ES-I3 (cell line): ENCODE data around the gene CALD1.

Experiments used
- H3K36me3 ChIP-seq: 2 replicates; pipeline ENCODE4 v1.6.1; 2013; ENCODE audit warnings: mild to moderate bottlenecking, low read length, control low read depth, moderate library complexity; ENCODE audit not compliant: insufficient read depth
- H3K4me1 ChIP-seq: 2 replicates; pipeline ENCODE4 v1.6.1; 2013; ENCODE audit warnings: mild to moderate bottlenecking, control low read depth, low read length; ENCODE audit not compliant: insufficient read depth
- H3K9ac ChIP-seq: 2 replicates; pipeline ENCODE4 v1.6.1; 2013; ENCODE audit warnings: low read depth, mild to moderate bottlenecking, low read length, moderate library complexity
- H3K9me3 ChIP-seq: 2 replicates; pipeline ENCODE4 v1.6.1; 2013; ENCODE audit warnings: mild to moderate bottlenecking, low read length, moderate library complexity; ENCODE audit not compliant: control insufficient read depth, insufficient read depth

CALD1 gene

DNA sequence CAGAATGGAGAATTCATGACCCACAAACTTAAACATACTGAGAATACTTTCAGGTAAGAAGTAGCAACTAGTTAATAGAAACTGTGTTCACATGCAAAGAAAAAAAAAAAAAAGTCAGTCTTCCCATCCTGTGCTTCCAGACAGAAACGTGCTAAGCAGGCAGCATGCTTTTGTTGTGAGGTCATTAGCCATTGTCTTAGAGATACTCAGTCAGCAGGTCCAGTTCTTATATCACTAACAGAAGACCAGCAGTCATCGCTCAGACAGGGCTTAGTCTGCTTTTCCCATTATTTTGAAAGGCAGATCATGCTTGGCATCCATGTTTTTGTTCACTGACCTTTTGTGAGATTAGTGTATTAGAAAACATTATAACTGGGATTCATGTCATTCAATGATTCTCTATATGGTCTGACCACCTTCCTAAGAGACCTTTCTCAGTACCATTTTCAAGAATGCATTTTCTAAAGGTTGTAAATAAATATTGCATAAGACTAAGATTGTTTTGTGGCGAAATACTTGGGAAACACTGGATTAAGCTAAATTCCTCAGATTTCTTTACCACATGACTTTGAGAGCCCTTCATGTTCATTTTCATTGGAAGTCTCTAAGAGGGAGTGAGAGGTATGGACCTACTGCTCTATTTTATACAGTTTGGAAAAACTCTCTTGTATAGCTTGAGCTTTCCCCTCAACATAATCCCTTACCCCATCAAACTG, 161.9 kb downstream of the CALD1 start:
- peaks cover 27% of the 10 kb centered on the region for H3K36me3 ChIP-seq
- H3K9me3 ChIP-seq: no peaks in the 10 kb centered on the region
- H3K9ac ChIP-seq: no peak overlapping the region
- 0 out of 2 replicates have a peak, but pooled peaks cover 11% of the 10 kb centered on the region for H3K4me1 ChIP-seq

DNA sequence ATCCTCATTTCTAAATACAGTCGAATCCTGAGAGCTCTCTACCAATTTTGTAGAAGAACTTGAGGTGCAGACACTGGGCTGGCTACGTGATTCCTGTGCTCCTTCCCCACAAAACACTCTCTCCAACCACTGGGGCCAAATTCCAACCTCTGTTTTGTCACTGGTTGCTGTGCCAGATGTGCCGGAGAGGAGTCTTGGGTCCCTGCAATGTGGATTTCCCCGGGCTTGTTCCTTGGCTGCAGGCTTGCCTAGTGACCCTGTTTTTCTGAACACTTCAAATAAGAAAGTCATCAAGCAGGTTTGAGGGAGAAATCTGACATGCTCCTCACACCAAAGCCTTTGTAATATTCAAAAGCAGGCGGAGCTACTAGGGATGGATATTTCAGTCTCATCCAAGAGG, 162.5 kb downstream of the CALD1 start:
- no peaks in the 10 kb centered on the region for H3K9me3 ChIP-seq
- H3K4me1 ChIP-seq: 0 out of 2 replicates have a peak, but pooled peaks cover 11% of the 10 kb centered on the region
- no peak overlapping the region for H3K9ac ChIP-seq
- H3K36me3 ChIP-seq: peaks cover 30% of the 10 kb centered on the region

DNA sequence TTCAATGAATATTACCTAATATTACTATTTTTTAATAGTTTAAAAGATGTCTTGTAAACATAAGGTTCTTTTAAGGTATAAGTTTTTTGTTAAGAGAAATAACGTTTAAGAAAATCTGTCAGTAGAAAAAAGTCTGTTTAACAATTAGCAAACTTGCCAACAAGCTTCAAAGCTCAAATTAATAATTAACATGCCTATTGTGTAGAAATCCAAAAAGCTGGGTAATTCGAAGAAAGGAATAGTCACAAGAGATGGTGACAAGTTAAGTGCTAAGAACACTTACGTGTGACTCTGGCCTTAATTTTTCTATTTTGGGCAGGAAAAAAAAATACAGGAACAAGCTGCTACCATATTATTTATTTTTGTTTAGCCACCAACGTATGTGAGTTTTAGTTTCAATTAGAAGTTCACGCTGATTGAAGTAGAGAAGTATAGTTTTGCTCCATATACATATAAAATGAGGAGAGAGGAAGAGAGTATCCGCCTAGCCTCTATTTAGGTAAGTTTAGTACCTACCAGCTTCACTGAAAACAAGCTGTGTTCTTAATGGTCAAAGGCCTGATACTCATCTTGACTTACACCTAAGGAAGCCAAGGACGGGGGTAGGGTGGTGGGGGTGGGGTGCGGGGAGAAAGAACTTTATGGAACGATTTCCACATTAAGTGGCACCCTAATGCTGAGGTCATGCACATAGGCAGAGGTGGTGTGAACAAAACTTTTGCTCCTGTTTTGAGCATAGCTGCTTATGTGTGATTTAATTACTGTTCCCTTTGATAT, 163.4 kb downstream of the CALD1 start:
- H3K9ac ChIP-seq: no peak overlapping the region
- peaks cover 26% of the 10 kb centered on the region for H3K36me3 ChIP-seq
- 0 out of 2 replicates have a peak, but pooled peaks cover 11% of the 10 kb centered on the region for H3K4me1 ChIP-seq

DNA sequence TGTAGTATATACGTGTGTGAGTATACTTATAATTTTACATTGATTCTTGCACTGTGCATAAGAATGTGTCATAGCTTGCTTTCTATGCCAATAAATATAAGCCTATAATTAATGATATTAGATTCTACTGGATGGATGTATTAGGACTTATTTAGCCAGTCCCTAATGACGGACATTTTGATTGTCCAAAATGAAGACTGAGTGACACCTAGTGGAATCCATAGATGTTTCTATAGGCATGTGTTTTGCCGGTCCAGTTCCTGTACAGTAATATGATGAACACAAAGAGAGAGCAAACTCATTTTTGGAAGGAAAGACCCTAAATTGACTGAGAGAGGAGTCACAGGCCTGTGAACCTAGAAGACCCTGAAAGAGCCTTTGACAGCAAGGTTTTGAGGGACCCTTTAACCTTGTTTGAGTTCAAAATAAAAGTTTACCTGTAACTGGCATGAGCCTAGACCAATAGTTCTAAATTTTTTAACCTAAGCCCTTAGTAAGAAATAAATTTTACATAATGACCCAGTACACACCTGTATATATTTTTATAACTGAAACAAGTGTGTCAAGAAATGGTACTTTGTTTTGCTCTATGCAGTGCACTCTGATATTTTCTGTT, 164.5 kb downstream of the CALD1 start:
- Histone ChIP-seq H3K9ac (no peak overlapping the region), H3K9me3 (no peaks in the 10 kb centered on the region), H3K36me3 (peaks cover 29% of the 10 kb centered on the region), H3K4me1 (0 out of 2 replicates have a peak, but pooled peaks cover 11% of the 10 kb centered on the region)

More for the DNA sequence above, 163.4 kb downstream of the CALD1 start:
- H3K9me3 ChIP-seq: no peaks in the 10 kb centered on the region

DNA sequence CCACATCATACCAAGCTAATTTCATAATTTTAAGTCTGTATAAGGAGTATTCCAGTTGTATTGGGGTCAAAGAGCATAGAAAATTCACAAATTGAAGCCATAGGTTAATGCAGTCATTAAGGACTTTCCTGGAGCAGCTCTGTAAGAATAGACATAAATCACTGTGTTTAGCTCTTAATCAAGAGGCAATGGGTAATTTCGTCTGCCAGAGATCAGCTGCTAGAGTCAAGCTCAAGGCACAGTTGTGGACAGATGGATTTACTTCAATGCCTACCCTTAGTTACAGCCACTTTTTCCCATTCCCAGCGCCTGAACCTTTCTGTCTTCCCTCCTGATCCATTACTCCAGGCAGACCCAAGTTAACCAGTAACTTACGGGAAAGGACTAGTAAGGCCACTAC, 166.3 kb downstream of the CALD1 start:
- 0 out of 2 replicates have a peak, but pooled peaks cover 7% of the 10 kb centered on the region for H3K4me1 ChIP-seq
- H3K36me3 ChIP-seq: peaks cover 41% of the 10 kb centered on the region
- no peaks in the 10 kb centered on the region for H3K9me3 ChIP-seq
- no peak overlapping the region for H3K9ac ChIP-seq

DNA sequence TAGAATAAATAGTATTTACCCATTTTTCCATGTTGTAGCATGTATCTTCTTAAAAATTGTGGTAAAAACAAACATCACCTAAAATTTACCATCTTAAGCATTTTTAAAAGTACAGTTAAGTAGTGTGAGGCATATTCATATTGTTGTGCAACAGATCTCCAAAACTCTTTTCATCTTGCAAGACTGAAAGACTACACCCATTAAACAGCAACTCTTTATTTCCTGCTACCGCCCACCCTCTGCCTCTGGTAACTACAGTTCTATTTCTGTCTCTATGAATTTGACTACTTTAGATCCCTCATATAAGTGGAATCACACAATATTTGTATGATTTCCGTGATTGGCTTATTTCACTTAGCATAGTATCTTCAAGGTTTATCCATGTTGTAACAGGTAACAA, 166.8 kb downstream of the CALD1 start:
- no peak overlapping the region for H3K9ac ChIP-seq
- H3K36me3 ChIP-seq: peaks cover 46% of the 10 kb centered on the region
- H3K4me1 ChIP-seq: 0 out of 2 replicates have a peak, but pooled peaks cover 1% of the 10 kb centered on the region
- H3K9me3 ChIP-seq: no peaks in the 10 kb centered on the region

DNA sequence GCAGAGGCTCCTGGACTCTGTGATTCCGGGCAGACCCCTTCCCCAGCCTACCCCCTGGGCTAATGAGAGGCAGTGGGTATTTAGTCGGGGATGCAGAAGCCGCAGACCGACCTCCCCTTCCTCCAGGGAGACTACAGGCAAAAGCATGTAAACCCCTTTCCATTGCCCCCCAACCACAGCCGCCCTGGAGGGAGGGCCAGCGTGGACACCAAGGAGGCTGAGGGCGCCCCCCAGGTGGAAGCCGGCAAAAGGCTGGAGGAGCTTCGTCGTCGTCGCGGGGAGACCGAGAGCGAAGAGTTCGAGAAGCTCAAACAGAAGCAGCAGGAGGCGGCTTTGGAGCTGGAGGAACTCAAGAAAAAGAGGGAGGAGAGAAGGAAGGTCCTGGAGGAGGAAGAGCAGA, 167.9 kb downstream of the CALD1 start:
- Histone ChIP-seq H3K4me1 (no peaks in the 10 kb centered on the region), H3K36me3 (peaks cover 50% of the 10 kb centered on the region), H3K9ac (no peak overlapping the region)

DNA sequence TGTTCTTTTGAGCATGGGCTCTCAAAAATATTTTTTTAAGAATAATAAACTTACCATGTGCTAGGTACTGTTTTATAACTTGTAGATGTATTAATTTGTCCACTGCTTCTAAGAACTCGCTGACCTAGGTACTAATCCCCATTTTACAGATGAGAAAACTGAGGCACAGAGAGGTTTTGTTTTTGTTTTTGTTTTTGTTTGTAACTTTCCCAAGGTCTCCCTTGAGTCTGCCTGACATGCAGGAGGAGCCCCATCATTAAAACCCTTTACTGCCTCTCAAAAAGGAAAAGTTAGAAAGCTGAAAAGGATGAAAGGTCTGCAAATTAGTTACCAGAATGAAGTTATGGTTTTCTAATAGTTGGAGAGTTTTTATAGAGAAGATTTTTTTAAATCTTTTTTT, 168.4 kb downstream of the CALD1 start:
- Histone ChIP-seq H3K9me3 (no peaks in the 10 kb centered on the region), H3K36me3 (peaks cover 48% of the 10 kb centered on the region), H3K4me1 (no peaks in the 10 kb centered on the region), H3K9ac (no peak overlapping the region)

More for the DNA sequence above, 167.9 kb downstream of the CALD1 start:
- no peaks in the 10 kb centered on the region for H3K9me3 ChIP-seq

DNA sequence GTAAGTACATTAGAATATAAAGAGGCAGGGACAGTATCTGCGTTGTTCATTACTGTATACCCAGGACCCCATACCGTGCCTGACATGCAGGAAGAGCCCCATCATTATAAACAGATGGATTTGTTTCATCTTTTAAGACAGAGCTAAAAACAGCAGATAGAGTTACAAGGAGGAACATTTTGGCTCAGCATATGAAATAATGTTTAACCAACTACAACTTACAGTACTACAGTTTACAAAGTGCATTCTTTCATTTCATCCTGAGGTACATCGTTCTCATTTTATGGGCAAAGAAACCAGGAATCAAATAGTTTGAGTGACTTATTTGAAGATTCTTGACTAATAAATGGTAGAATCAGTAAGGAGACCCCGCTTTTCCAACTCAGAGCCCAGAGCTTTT, 168.8 kb downstream of the CALD1 start:
- Histone ChIP-seq H3K4me1 (no peaks in the 10 kb centered on the region), H3K36me3 (peaks cover 48% of the 10 kb centered on the region), H3K9me3 (no peaks in the 10 kb centered on the region), H3K9ac (no peak overlapping the region)

DNA sequence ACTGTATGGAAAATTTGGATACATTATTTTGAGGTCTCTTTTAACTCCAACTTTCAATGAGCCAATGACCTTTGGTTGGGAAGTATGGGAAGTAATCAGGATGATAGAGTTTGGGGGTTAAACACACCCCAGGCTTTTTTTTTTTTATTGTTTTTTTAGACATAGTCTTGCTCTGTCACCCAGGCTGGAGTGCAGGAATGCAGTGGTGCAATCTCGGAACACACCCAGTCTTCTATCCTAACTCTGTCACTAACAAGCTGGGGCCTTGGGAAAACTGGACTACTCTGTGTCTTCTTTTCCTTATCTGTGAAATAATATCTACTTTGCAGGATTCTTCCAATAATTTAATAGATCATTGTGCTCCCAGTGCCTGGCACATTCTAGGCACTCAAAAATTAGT, 169.3 kb downstream of the CALD1 start:
- peaks cover 49% of the 10 kb centered on the region for H3K36me3 ChIP-seq
- no peak overlapping the region for H3K9ac ChIP-seq
- no peaks in the 10 kb centered on the region for H3K4me1 ChIP-seq
- H3K9me3 ChIP-seq: no peaks in the 10 kb centered on the region

DNA sequence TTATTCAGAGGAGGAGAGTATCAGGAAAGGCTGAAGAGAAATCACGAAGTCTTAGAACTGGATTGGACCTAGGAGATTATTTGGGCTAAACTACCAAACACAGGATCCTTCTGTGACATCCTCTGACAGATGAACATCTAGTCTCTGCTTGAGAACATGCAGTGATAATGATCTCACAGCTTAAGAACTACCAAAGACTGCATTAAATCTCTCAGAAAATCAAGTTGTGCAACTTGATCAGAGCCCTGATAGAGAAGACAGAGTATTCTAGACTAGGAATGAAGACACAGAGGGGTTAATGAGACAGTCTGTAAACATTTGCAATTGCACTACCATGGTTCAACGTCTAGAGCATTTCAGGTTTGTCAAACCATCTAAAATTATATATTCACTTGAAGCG, 169.7 kb downstream of the CALD1 start:
- Histone ChIP-seq H3K9ac (no peak overlapping the region), H3K9me3 (no peaks in the 10 kb centered on the region), H3K36me3 (peaks cover 51% of the 10 kb centered on the region), H3K4me1 (no peaks in the 10 kb centered on the region)

DNA sequence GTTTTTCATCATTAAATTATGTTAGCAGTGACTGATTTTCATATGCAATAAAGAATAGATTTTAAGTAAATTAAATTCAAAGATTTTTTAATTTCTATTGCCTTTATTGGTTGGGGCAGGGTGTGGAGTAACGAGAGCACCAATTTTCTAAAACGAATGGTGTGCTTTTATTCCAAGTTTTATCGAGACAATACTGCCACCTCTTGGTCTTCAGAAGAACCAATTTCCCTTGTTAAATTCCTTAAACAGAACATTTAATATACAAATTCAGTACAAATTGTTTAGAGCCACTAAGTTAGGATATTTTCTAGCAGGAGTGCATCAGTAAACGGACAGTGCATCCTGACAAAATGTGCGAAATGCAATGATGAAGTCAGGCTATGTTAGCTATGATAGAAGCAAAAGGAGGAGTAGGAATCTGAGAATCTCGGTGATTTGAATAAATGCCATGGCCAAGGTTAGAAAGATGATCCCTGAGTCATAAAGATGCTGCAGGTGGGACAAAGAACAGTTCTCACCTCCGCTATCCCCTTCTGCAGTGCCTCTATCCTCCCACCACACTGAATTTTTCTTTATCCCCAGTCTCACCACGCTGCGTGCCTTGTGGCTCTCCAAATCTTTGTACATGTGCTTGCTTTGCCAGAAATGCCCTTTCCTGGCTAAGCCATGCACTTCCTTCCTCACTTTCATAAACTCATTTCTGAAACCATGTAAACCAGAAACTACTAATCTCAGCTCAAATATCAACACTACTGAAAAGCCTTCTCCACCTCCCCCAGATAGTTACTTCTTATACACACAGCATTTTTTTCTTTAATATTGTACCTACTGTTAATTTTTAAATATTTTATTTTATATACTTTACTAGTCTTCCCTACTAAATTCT, 175.0 kb downstream of the CALD1 start:
- H3K36me3 ChIP-seq: peaks cover 45% of the 10 kb centered on the region
- H3K9me3 ChIP-seq: no peaks in the 10 kb centered on the region
- no peak overlapping the region for H3K9ac ChIP-seq
- no peaks in the 10 kb centered on the region for H3K4me1 ChIP-seq

DNA sequence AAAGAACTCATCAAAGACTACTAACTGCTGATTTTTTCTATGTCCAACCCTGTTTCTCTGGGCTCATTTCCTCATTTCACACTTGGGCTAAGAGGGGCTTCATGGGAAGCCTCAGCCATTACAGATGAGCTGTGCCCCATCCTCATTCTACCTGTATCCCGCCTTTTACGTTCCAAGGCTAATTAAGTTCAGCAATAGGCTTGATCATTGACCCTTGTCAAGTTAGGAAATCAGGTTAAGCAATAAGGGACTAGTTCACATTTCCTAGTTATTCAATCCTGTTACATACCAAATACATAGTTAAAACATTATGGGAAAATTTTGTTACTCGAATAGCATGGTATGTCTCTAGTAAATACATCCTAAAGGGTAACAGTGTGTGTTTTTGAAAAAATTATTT, 177.6 kb downstream of the CALD1 start:
- H3K36me3 ChIP-seq: peaks cover 38% of the 10 kb centered on the region; the same call in 1 of the 2 replicates
- H3K9me3 ChIP-seq: no peaks in the 10 kb centered on the region
- no peak overlapping the region for H3K9ac ChIP-seq
- no peaks in the 10 kb centered on the region for H3K4me1 ChIP-seq

DNA sequence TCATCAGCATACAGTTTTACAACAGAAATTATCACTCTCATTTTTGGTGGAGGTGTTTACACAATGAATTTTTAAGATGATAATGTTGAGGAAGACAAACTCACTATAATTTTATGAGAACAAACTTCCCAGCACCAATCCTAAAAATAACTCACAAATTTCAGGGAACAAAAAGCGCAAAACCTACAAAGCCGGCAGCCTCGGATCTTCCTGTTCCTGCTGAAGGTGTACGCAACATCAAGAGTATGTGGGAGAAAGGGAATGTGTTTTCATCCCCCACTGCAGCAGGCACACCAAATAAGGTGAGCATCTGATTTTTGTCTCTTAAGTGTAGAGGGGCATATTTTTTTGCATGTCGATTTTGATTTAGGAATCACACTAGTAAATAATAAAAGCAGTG, 180.4 kb downstream of the CALD1 start:
- no peaks in the 10 kb centered on the region; the same call in 1 of the 2 replicates for H3K9me3 ChIP-seq
- H3K36me3 ChIP-seq: peaks cover 36% of the 10 kb centered on the region; the same call in 1 of the 2 replicates
- no peaks in the 10 kb centered on the region for H3K4me1 ChIP-seq
- H3K9ac ChIP-seq: no peak overlapping the region
